Raji (cell line): ENCODE data around the gene GALNT16.

Experiments used
- POLR2A ChIP-seq: IDR thresholded peaks from 2 replicates; pipeline ENCODE4 v1.6.1; 2011; ENCODE audit warnings: low read depth, low read length, control low read depth; ENCODE audit not compliant: insufficient read depth

The GALNT16 gene

GRCh38 chr14:69404883-69405282 is 144.9 kb downstream of the GALNT16 start:
- no peak for TF ChIP-seq POLR2A

DNA sequence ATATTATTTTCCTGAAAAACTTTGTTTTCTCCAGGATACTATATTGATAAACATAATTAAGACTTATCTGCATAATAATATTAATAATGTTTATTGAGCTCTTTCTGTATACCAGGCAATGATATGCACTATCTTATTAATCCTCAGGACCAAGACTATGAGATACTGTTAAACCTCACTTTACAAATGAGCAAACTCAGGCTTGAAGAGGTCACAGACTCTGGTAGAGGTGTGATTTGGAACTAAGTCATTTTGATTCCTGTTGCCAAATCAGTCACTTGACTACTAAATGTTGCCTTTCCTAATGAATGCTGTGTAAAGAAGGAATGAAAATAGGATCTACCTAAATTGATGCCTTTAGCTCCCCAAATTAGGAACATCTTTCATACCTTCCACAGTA is 145.8 kb downstream of the GALNT16 start:
- TF ChIP-seq POLR2A, result no peak
